CD14-positive monocyte (primary cell): ENCODE results near the gene TTLL6. TPM values are rescaled to one million over a fixed set of nuclear protein-coding genes. Genes with fewer than 3 reads are reported as not detected.

Source experiments
- DNase-seq, 3 donors: peaks; one replicate each; pipeline ENCODE4 v3.0.0-alpha.2; 2011 to 2022
- H2AFZ ChIP-seq: 2 replicates; pipeline ENCODE4 v1.6.0; 2012; ENCODE audit warnings: mild to moderate bottlenecking, low read depth, low read length, inconsistent platforms; ENCODE audit not compliant: insufficient read depth, poor library complexity, severe bottlenecking
- H3K27ac ChIP-seq, 2 donors: 1 replicate in 1 of 2; 2 replicates in 1 of 2; pipeline ENCODE4 v1.5.1; 2012 to 2013; ENCODE audit warnings: low read length in 2 of 2, control low read depth in 1 of 2, inconsistent platforms in 1 of 2, low read depth in 1 of 2, mild to moderate bottlenecking in 1 of 2
- H3K27me3 ChIP-seq, 2 donors: one replicate each; pipeline versions ENCODE4 v1.6.0 to v1.6.1; 2011 to 2013; ENCODE audit warnings: low read length in 2 of 2; ENCODE audit not compliant: control insufficient read depth in 2 of 2, insufficient read depth in 2 of 2
- H3K36me3 ChIP-seq, 2 donors: replicated peaks in 1 of 2; 1 replicate in 1 of 2; 2 replicates in 1 of 2; pipeline versions ENCODE4 v1.5.1 to v1.6.1; 2012 to 2013; ENCODE audit warnings: low read length in 2 of 2, control low read depth in 1 of 2, inconsistent platforms in 1 of 2, mild to moderate bottlenecking in 1 of 2; ENCODE audit not compliant: insufficient read depth in 2 of 2, control insufficient read depth in 1 of 2
- H3K4me1 ChIP-seq, 2 donors: 1 replicate in 1 of 2; 2 replicates in 1 of 2; pipeline versions ENCODE4 v1.5.1 to v1.6.1; 2012 to 2013; ENCODE audit warnings: low read length in 2 of 2, control low read depth in 1 of 2, inconsistent platforms in 1 of 2, mild to moderate bottlenecking in 1 of 2, moderate library complexity in 1 of 2; ENCODE audit not compliant: insufficient read depth in 2 of 2, control insufficient read depth in 1 of 2
- H3K4me2 ChIP-seq: replicated peaks from 2 replicates; pipeline ENCODE3; 2012; ENCODE audit warnings: low read length, moderate library complexity, mild to moderate bottlenecking; ENCODE audit not compliant: poor library complexity, severe bottlenecking; ENCODE audit errors: extremely low read depth
- H3K4me3 ChIP-seq, 3 experiments: fragments of 200-600 bp in 1 of 3; sonication (generic) in 1 of 3; replicated peaks in 1 of 3; 1 replicate in 2 of 3; 2 replicates in 1 of 3; pipeline ENCODE4 v1.5.1; 2011 to 2013; ENCODE audit warnings: low read length in 3 of 3, mild to moderate bottlenecking in 3 of 3, control low read depth in 2 of 3, low read depth in 2 of 3, inconsistent platforms in 1 of 3, moderate library complexity in 1 of 3
- H3K79me2 ChIP-seq: 2 replicates; pipeline ENCODE4 v1.6.0; 2012; ENCODE audit warnings: mild to moderate bottlenecking, control low read depth, inconsistent platforms, low read length, moderate library complexity; ENCODE audit not compliant: insufficient read depth
- H3K9ac ChIP-seq: 2 replicates; pipeline ENCODE4 v1.6.0; 2017; ENCODE audit warnings: low read length, mild to moderate bottlenecking; ENCODE audit not compliant: insufficient read depth, poor library complexity, severe bottlenecking
- H3K9me3 ChIP-seq, 2 donors: replicated peaks in 1 of 2; 1 replicate in 1 of 2; 2 replicates in 1 of 2; pipeline versions ENCODE4 v1.5.1 to v1.6.1; 2012 to 2013; ENCODE audit warnings: low read length in 2 of 2, control low read depth in 1 of 2; ENCODE audit not compliant: control insufficient read depth in 1 of 2, insufficient read depth in 1 of 2
- H4K20me1 ChIP-seq: 2 replicates; pipeline ENCODE4 v1.6.0; 2012; ENCODE audit warnings: mild to moderate bottlenecking, low read length, control low read depth, moderate library complexity; ENCODE audit not compliant: insufficient read depth
- H3K27ac Mint-ChIP-seq, 7 donors: one replicate each; pipeline ENCODE4 v1.8.0; 2020; ENCODE audit warnings: mild to moderate bottlenecking in 7 of 7, mixed read lengths in 7 of 7, moderate library complexity in 6 of 7, inconsistent platforms in 2 of 7
- H3K27me3 Mint-ChIP-seq, 3 donors: one replicate each; pipeline ENCODE4 v1.8.0; 2021 to 2022; ENCODE audit warnings: low read depth in 3 of 3, mild to moderate bottlenecking in 3 of 3, mixed read lengths in 3 of 3, moderate library complexity in 3 of 3, inconsistent platforms in 1 of 3
- H3K36me3 Mint-ChIP-seq, 2 donors: one replicate each; pipeline ENCODE4 v1.8.0; 2020; ENCODE audit warnings: mixed read lengths in 2 of 2, inconsistent platforms in 1 of 2, mild to moderate bottlenecking in 1 of 2
- H3K4me1 Mint-ChIP-seq: one replicate; pipeline ENCODE4 v1.8.0; 2020; ENCODE audit warnings: mild to moderate bottlenecking, mixed read lengths
- H3K4me3 Mint-ChIP-seq, 2 donors: one replicate each; pipeline ENCODE4 v1.8.0; 2020; ENCODE audit warnings: mild to moderate bottlenecking in 2 of 2, mixed read lengths in 2 of 2, moderate library complexity in 1 of 2
- H3K9me3 Mint-ChIP-seq, 7 donors: one replicate each; pipeline ENCODE4 v1.8.0; 2020 to 2022; ENCODE audit warnings: mixed read lengths in 7 of 7, mild to moderate bottlenecking in 6 of 7, moderate library complexity in 6 of 7, inconsistent platforms in 2 of 7
- WGBS: methylation state at CpG from one replicate; pipeline ENCODE4 v1.1.5; 2013; ENCODE audit warnings: missing lambda C conversion rate; ENCODE audit not compliant: insufficient coverage; 5-methylcytosine and 5-hydroxymethylcytosine counted together
- intact Hi-C, 2 donors: fragments of 100-400 bp; cut with micrococcal nuclease; formaldehyde crosslinking; loops; one replicate each; pipeline versions ENCODE4 v1.15.0 to v1.15.1; 2023
- polyA plus RNA-seq, 3 donors: library from polyadenylated mRNA; depleted of rRNA in 1 of 3; unstranded in 2 of 3; stranded (reverse) in 1 of 3; fragments of 300-500 nt in 2 of 3; fragments of >200 nt in 1 of 3; fragmentation: Illumina TruSeq in 2 of 3; gene quantifications; 1 replicate in 2 of 3; 2 replicates in 1 of 3; pipeline ENCODE4 v1.2.3, GENCODE V29; 2012 to 2021
- TF ChIP-seq, protein P1 (sequence below): fragments of 200-600 bp; IDR thresholded peaks from one replicate; pipeline ENCODE4 v1.8.0; 2022; ENCODE audit warnings: antibody characterized with exemption, mild to moderate bottlenecking

The TTLL6 gene
- polyA plus RNA-seq, 3 donors = not detected

DNA sequence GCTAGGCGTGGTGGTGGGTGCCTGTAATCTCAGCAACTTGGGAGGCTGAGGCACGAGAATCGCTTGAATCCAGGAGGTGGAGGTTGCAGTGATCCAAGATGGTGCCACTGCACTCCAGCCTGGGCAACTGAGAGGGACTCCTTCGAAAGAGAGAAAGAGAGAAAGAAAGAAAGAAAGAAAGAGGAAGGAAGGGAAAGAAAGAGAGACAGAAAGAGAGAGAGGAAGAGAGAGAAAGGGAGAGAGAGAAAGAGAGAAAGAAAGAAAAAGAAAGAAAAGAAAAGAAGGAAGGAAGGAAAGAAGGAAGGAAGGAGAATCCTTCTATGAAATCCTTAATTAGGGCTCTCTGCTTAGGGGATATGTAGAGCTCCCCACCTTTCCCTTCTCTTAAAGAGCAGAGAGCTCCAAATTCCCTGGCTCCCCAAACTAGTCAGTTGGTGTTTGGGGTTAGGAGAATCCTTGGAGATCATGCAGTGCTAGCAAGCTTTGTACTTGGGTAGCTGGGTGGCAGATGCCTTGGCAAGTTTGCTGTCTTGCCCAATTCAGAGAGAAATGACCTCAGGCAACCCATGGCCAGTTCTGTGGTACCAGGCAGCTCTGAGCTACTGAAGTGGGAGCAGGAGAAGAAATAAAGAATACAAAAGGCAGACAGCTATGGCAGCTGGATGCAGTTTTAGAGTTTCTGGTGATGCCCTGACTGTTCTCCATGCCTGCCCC is 79.5 kb downstream of the TTLL6 start:
- no peak for DNase-seq
- intact Hi-C loops = no loop called here
- H3K4me1 Mint-ChIP-seq = peaks cover 14% of the 10 kb centered on the region
- H3K79me2 ChIP-seq = no peaks in the 10 kb centered on the region
- H3K4me3 ChIP-seq = no peak overlapping the region
- no peak overlapping the region for H3K27ac Mint-ChIP-seq
- peaks cover 96 to 100% of the 10 kb centered on the region in 2 donors for H3K27me3 ChIP-seq
- H3K36me3 Mint-ChIP-seq = peaks cover 2 to 14% of the 10 kb centered on the region in 2 donors
- H3K36me3 ChIP-seq = no peaks in the 10 kb centered on the region
- H2AFZ ChIP-seq = no peak overlapping the region
- peaks cover 0 to 35% of the 10 kb centered on the region in 2 donors for H3K9me3 ChIP-seq
- peak overlapping the region in 1 of 2 donors; percentile 74 for H3K4me3 Mint-ChIP-seq
- H3K9me3 Mint-ChIP-seq = peaks cover 0 to 24% (median 20%) of the 10 kb centered on the region in 7 donors
- 17% methylated on average over 1 of the region's 4 CpGs for WGBS
- peaks cover 97 to 99% (median 98%) of the 10 kb centered on the region in 3 donors for H3K27me3 Mint-ChIP-seq
- H3K4me2 ChIP-seq = no peak overlapping the region
- no peak overlapping the region for H3K9ac ChIP-seq
- no peak overlapping the region for H3K27ac ChIP-seq
- TF ChIP-seq, protein P1, sequence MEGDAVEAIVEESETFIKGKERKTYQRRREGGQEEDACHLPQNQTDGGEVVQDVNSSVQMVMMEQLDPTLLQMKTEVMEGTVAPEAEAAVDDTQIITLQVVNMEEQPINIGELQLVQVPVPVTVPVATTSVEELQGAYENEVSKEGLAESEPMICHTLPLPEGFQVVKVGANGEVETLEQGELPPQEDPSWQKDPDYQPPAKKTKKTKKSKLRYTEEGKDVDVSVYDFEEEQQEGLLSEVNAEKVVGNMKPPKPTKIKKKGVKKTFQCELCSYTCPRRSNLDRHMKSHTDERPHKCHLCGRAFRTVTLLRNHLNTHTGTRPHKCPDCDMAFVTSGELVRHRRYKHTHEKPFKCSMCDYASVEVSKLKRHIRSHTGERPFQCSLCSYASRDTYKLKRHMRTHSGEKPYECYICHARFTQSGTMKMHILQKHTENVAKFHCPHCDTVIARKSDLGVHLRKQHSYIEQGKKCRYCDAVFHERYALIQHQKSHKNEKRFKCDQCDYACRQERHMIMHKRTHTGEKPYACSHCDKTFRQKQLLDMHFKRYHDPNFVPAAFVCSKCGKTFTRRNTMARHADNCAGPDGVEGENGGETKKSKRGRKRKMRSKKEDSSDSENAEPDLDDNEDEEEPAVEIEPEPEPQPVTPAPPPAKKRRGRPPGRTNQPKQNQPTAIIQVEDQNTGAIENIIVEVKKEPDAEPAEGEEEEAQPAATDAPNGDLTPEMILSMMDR = no peak
- H3K4me1 ChIP-seq = peaks cover 0 to 2% of the 10 kb centered on the region in 2 donors
- no peaks in the 10 kb centered on the region for H4K20me1 ChIP-seq

DNA sequence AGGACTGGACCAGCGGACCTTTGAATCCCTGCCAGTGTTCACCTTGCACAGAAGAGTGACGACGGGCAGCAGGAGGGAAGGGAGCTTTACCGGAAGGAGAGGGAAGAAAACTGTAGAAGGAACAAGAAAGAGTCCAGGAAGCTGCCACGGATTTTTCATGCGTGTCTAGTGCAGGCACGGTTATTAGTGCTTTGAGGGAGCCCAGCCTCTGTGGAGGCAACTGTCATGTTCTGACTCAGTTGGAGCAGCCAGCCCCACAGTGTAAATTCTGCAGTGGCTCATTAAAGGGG is 82.0 kb downstream of the TTLL6 start:
- Histone ChIP-seq H3K9me3 (peaks cover 0 to 46% of the 10 kb centered on the region in 2 donors), H2AFZ (no peak overlapping the region), H3K79me2 (no peaks in the 10 kb centered on the region), H4K20me1 (no peaks in the 10 kb centered on the region), H3K4me2 (no peak overlapping the region), H3K27ac (no peak overlapping the region), H3K4me3 (no peak overlapping the region), H3K27me3 (peaks cover 95 to 99% of the 10 kb centered on the region in 2 donors), H3K9ac (no peak overlapping the region), H3K36me3 (no peaks in the 10 kb centered on the region), H3K4me1 (peaks cover 0 to 2% of the 10 kb centered on the region in 2 donors)
- TF ChIP-seq, protein P1 = no peak
- Mint-ChIP-seq H3K4me3 (peak overlapping the region in 1 of 2 donors; percentile 70), H3K36me3 (peaks cover 2 to 14% of the 10 kb centered on the region in 2 donors), H3K9me3 (peaks cover 0 to 23% (median 17%) of the 10 kb centered on the region in 7 donors), H3K27me3 (peaks cover 96 to 99% (median 97%) of the 10 kb centered on the region in 3 donors), H3K27ac (no peak overlapping the region), H3K4me1 (peaks cover 14% of the 10 kb centered on the region)
- 1% methylated on average over 7 of the region's 7 CpGs for WGBS
- no peak for DNase-seq
- intact Hi-C loops = no loop called here
